GM21515 (cell line): ENCODE results near the gene STRA8.
A peak's percentile ranks its signal among the peaks of the same experiment; 100 is the strongest.
"Not testable (repeated sequence)": the region's sequence is repeated elsewhere in the genome, so short reads cannot be mapped to it uniquely, and the experiment has no call there.

Source experiments
- ATAC-seq: cut with Tn5 transposase; IDR thresholded peaks from one replicate; pipeline ENCODE4 v1.9.1; 2021; ENCODE audit not compliant: unreplicated experiment

Gene STRA8

DNA sequence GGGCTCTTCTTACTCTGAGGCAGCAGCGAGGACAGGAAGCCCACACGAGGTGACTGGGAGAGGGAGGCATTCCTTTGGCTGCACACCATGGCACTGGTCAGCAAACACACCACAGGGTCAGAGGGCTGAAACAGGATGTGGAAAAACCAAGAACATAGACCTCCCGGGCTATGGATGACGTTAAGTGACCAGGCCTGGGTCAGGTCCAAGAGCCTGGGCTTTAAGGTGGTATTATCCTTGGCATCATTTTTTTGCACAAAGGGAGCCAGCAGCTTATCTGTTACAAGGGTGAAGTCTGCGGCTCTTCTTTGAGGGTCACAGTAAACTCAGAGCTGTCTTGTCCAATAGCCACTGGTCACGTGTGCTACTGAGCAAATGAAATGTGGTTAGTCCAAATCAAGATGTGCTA, 29.3 kb upstream of the STRA8 start:
- ATAC-seq = no peak

DNA sequence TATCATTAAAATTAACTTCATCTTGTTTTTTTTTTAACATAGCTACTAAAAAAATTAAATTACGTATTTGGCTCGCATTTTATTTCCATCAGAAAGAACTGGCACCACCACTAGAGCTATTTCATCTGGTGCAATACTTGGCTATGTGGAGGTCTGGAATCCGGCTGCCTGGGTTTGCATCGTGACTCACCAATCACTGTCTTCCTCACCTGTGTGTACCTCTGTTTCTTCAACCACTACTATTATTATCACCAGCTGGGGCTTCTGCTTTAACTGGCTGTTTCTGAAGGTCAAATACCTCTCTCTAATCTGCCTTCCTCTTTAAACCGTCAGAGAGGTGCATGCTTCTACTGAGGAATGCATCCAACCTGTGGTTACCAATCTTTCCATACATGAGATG, 28.8 kb upstream of the STRA8 start:
- no peak for ATAC-seq

DNA sequence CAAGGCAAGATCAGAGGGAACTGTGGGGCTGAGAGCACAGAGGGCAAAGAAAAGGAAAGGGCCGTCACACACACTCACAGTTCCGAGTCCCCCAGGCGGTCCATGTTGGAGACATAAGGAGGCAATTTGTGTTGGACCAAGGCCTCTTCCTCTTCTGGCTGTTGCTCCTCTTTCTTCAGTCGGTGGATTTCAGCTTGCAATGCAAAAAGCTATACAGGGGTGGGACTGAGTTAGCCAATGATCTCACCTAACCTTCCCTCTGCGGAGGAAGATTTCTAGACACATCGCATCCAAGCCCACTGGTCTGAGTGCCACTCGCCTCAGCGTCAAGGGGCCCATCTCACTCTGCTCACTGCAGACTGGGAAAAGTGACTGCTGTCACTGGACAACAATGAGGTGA, 27.8 kb upstream of the STRA8 start:
- ATAC-seq = no peak

DNA sequence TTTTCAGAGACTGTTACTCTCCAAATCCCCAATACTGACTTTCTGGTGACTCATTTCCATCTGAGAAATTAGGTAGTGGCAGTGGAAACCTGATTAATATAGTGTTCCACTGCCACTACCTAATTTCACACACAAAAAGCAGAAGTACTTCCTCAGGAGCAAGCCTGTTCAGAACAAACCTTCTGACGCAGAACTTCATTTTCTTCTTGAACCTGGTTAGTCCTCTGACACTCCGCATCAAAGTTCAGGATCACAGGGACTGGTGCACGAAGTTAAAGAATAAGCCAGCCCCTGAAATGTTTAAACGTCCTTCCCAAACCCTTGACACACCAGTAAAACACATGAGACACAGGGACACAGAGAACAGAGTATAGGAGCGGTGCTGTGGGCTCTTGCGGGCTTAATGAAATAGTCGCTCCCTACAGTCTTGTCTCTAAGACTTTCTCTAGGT, 26.7 kb upstream of the STRA8 start:
- ATAC-seq = no peak

DNA sequence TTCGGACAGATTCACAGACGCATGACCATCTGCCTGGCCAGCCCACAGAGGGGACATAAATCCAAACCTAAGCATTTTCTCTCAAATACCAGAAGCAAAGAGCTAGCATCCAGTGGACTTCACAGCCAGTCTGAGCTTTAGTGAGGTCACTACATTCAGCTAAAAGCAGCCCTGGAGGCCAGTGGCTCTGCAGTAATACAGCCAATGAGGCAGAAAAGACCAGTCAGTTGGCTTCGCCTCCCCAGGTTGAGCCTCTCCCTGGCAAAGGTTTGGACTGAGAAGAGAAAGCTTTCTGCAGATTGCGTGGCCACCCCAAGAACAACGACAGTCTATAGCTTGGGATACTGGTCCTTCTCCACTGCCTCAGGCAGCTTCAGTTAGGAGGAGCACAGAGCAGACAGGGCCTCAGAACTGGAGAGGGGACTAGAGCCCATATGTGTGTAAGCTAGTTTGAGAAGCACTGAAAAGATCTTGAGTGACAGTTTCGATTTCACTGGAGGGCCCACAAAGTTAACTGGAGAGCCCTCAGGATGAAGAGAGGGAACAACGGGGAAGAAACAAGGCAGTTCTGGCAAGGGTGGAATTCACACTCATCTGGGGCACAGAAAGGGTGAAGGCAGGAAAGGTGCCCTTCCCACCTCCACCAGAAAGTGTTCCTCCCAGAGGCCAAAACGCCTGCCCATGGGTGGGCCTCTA, 26.1 kb upstream of the STRA8 start:
- ATAC-seq = no peak

GRCh38 chr7:135208102-135208793, 25.4 kb upstream of the STRA8 start:
- ATAC-seq = no peak

GRCh38 chr7:135209225-135209834, 24.3 kb upstream of the STRA8 start:
- no peak for ATAC-seq

- no peak for ATAC-seq
Observed at GRCh38 chr7:135210888-135211178, 22.8 kb upstream of the STRA8 start.

GRCh38 chr7:135211179-135211945, 22.3 kb upstream of the STRA8 start, which contains the start of gene WDR91:
Gene WDR91 (minus strand): TSS chr7:135211526. CDS start chr7:135211502, 24 bp downstream.
- ATAC-seq = peak; percentile 84

DNA sequence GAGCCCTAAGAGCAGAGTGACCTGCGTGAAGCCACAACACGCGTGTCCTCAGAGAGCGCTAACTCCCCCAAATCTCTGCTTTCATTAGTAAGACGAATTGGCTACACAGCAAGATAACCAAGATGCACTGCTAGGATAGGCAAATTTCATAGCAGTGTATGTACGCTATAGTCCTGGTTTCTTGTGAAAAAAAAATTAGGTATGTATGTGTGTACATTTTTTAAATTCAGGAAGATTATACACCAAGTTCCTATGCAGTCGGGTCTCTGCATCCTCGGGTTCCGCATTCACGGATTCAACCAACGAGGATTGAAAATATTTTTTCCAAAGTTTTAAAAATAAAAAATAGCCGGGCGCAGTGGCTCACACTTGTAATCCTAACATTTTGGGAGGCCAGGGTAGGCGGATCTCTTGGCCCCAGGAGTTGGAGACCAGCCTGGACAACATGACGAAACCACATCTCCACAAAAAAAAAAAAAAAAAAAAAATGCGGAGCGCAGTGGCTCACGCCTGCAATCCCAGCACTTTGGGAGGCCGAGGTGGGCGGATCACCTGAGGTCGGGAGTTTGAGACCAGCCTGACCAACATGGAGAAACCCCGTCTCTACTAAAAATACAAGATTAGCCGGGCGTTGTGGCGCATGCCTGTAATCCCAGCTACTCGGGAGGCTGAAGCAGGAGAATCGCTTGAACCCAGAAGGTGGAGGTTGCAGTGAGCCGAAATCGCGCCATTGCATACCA, 21.5 kb upstream of the STRA8 start:
- not testable (repeated sequence) for ATAC-seq

DNA sequence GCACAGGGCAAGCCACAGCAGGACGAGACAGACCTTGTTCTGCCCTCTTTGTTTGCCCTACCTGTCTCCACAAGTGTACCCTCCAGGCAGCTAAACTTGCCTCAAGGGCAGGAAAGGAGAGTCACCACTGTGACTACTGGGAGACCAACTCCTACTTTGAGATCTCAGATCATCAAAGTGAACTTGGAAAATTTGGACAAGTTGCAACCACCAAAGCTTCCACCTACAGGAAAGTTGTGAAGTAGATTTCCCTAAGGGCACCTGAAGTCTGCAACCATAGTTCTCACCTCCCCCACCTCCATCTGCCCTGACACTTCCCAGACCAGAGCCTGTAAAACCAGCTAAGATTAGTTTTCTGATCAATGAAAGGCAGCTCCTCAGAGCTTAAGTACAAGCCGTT, 19.8 kb upstream of the STRA8 start:
- ATAC-seq = no peak

DNA sequence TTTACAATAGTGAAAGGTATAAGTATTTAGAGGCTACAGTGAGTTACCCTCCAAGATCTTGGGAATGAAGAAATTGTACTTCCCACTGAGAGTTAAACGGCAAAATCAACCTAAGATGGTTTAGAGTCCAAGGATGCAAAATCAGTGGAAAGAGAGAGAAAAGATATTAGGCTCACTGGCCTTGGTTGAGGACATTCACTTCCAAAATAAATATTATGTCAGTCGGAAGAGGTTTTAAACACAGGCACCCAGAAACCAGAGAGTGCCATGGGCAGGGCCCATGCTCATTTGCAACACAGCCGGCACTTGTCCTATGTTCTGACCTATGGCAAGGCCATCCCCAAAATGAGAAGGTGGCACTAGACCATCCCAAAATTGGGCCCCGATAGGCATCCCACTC, 18.5 kb upstream of the STRA8 start:
- ATAC-seq = no peak

- ATAC-seq = no peak
Observed at GRCh38 chr7:135215698-135216097, 17.9 kb upstream of the STRA8 start.

DNA sequence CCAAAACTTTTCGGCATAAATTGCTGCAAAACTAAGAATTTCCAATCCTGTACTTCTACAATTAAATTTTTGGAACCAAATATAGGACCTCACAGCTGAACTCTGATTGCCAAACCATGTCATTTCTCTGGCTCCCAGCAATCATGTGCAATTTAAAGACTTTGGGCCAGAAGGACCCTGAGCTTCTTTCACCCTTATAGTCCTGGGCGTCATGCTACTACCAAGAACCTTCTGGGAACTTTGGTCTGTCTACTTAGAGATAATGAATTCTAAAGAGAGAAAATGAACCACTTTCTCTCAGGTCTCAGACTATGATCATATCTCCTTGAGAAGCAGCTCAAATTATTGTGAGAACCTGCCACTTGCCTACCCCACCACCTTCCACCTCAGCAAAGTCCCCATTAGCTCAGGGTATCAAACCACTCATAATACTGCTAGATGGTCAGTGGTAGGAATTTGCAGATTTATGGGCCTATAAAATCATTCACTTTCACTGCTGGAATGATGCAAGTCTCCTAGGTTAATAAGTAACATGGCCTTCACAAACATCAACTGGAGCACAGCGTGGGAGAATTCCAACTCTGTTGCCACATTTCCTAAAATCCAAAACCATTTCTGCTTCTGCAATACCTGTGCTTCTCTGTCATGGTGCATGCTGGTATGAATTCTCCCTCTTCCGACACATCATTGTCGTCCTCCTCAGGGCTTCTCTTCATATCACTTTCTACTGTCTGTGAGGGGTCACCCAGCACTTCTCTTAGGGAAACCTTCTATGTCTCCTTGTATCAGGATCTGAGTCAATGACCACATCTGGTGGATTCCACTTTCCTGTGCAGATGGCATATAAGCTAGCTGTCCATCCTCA, 15.8 kb upstream of the STRA8 start:
- ATAC-seq = no peak

- ATAC-seq = no peak
Observed at GRCh38 chr7:135224027-135224426, 9.6 kb upstream of the STRA8 start.

DNA sequence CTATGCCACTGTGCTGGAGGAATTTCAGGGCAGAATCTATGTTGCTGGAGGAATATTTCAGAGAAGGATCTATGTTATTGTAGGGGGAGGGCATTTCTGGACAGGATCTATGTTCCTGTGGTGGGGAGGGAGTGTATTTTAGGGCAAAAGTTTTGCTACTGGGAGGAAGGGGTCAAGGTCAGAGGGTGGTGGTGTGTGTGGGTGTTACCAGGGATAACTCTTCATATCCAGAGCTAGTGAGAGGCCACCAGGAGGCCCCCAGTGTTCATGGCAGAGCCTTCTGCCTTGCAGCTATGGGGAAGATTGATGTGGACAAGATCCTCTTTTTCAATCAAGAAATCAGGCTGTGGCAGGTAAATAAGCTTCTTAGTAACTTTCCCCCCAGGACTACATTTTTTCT, 2.0 kb upstream of the STRA8 start:
- no peak for ATAC-seq

GRCh38 chr7:135232087-135232486, 1.6 kb upstream of the STRA8 start:
- ATAC-seq = no peak

- no peak for ATAC-seq
Observed at GRCh38 chr7:135232720-135233119, 918 bp upstream of the STRA8 start.

GRCh38 chr7:135234095-135234494, 457 bp downstream of the STRA8 start:
- not testable (repeated sequence) for ATAC-seq

GRCh38 chr7:135234727-135235126, 1.1 kb downstream of the STRA8 start:
- ATAC-seq = no peak
